H1 (cell line): ENCODE results near the gene CAMK2G. TPM values are rescaled to one million over a fixed set of nuclear protein-coding genes. Genes with fewer than 3 reads are reported as not detected.

Source experiments
- CTCF ChIA-PET: fragments of 300-600 bp; sonication (Branson Sonifier 250); formaldehyde crosslinking; loops from one replicate; lab custom pipeline; 2021; ENCODE audit not compliant: partially characterized antibody; lab: Charles Lee
- POLR2A ChIA-PET: fragments of 300-600 bp; sonication (Branson Sonifier 250); formaldehyde crosslinking; loops from one replicate; lab custom pipeline; 2021; ENCODE audit warnings: inconsistent platforms; ENCODE audit not compliant: partially characterized antibody; lab: Charles Lee
- DNase-seq, 2 experiments: peaks; one replicate each; pipeline versions ENCODE4 v3.0.0 to v3.0.0-alpha.2; 2010 to 2022; ENCODE audit warnings: low spot score in 2 of 2, low read depth in 1 of 2, mixed read lengths in 1 of 2
- FAIRE-seq: peaks from 2 replicates; lab custom pipeline; 2011; peaks lifted over from hg19 to GRCh38; lab: Jason Lieb, UNC
- H2AFZ ChIP-seq: 2 replicates; pipeline ENCODE4 v1.8.1; 2012; ENCODE audit warnings: low read length, inconsistent platforms
- H2AK5ac ChIP-seq: 2 replicates; pipeline ENCODE4 v1.6.1; 2013; ENCODE audit warnings: low read depth, low read length
- H2BK120ac ChIP-seq: replicated peaks from 2 replicates; pipeline ENCODE3; 2013; ENCODE audit warnings: low read depth, low read length, inconsistent platforms
- H2BK12ac ChIP-seq: 2 replicates; pipeline ENCODE4 v1.6.1; 2013; ENCODE audit warnings: low read depth, low read length
- H2BK15ac ChIP-seq: 2 replicates; pipeline ENCODE4 v1.6.1; 2013; ENCODE audit warnings: low read length
- H2BK20ac ChIP-seq: 2 replicates; pipeline ENCODE4 v1.6.1; 2013; ENCODE audit warnings: low read length
- H2BK5ac ChIP-seq: 2 replicates; pipeline ENCODE4 v1.6.1; 2013; ENCODE audit warnings: low read depth, low read length
- H3K14ac ChIP-seq: 2 replicates; pipeline ENCODE4 v1.6.1; 2013; ENCODE audit warnings: inconsistent platforms; ENCODE audit not compliant: insufficient read length
- H3K18ac ChIP-seq: 2 replicates; pipeline ENCODE4 v1.6.1; 2013; ENCODE audit warnings: low read length; ENCODE audit errors: extremely low read depth
- H3K23ac ChIP-seq: 2 replicates; pipeline ENCODE4 v1.6.1; 2013; ENCODE audit warnings: inconsistent platforms; ENCODE audit not compliant: insufficient read length
- H3K23me2 ChIP-seq: 2 replicates; pipeline ENCODE4 v1.6.1; 2013; ENCODE audit warnings: low read depth, low read length
- H3K27ac ChIP-seq: 2 replicates; pipeline ENCODE4 v1.6.1; 2011; ENCODE audit warnings: low read depth, low read length, inconsistent platforms
- H3K27me3 ChIP-seq, 4 experiments: replicated peaks in 1 of 4; 1 replicate in 1 of 4; 2 replicates in 3 of 4; pipeline versions ENCODE4 v1.6.1 to v1.8.1; 2011 to 2013; ENCODE audit warnings: low read length in 3 of 4, mild to moderate bottlenecking in 3 of 4, inconsistent platforms in 2 of 4, mixed read lengths in 2 of 4, moderate library complexity in 1 of 4; ENCODE audit not compliant: control insufficient read depth in 3 of 4, insufficient read depth in 3 of 4; ENCODE audit errors: extremely low read depth in 1 of 4
- H3K36me3 ChIP-seq, 4 experiments: 2 replicates each; pipeline versions ENCODE4 v1.6.1 to v1.8.1; 2011 to 2013; ENCODE audit warnings: mild to moderate bottlenecking in 4 of 4, low read length in 3 of 4, moderate library complexity in 2 of 4, control low read depth in 1 of 4, inconsistent platforms in 1 of 4; ENCODE audit not compliant: insufficient read depth in 4 of 4, control insufficient read depth in 2 of 4
- H3K4ac ChIP-seq: replicated peaks from 2 replicates; pipeline ENCODE3; 2013; ENCODE audit warnings: low read length, low read depth, mixed read lengths, inconsistent platforms; ENCODE audit not compliant: insufficient read length
- H3K4me1 ChIP-seq, 4 experiments: replicated peaks in 1 of 4; 1 replicate in 1 of 4; 2 replicates in 3 of 4; pipeline versions ENCODE4 v1.6.1 to v1.8.1; 2011 to 2013; ENCODE audit warnings: low read length in 3 of 4, inconsistent platforms in 2 of 4, mixed read lengths in 1 of 4; ENCODE audit not compliant: insufficient read depth in 4 of 4, control insufficient read depth in 3 of 4
- H3K4me2 ChIP-seq, 2 experiments: 2 replicates each; pipeline versions ENCODE4 v1.6.1 to v1.8.1; 2011 to 2013; ENCODE audit warnings: low read depth in 2 of 2, low read length in 2 of 2, control low read depth in 1 of 2, inconsistent platforms in 1 of 2, mild to moderate bottlenecking in 1 of 2; ENCODE audit not compliant: insufficient read depth in 1 of 2
- H3K4me3 ChIP-seq, 4 experiments: fragments of 200-600, 300-600 bp in 1 of 4; sonication (generic), shearing (Covaris generic), sonication (Bioruptor Twin) in 1 of 4; 2 replicates each; pipeline versions ENCODE4 v1.5.1 to v1.8.1; 2011 to 2016; ENCODE audit warnings: low read length in 4 of 4, low read depth in 3 of 4, control low read depth in 2 of 4, inconsistent platforms in 2 of 4, mild to moderate bottlenecking in 2 of 4, mixed read lengths in 1 of 4, moderate library complexity in 1 of 4; ENCODE audit not compliant: insufficient read depth in 2 of 4; ENCODE audit errors: extremely low read depth in 1 of 4
- H3K56ac ChIP-seq: replicated peaks from 2 replicates; pipeline ENCODE3; 2013; ENCODE audit warnings: low read depth, mild to moderate bottlenecking, mixed read lengths, low read length, inconsistent platforms; ENCODE audit not compliant: insufficient read length
- H3K79me1 ChIP-seq: 2 replicates; pipeline ENCODE4 v1.6.1; 2013; ENCODE audit warnings: low read depth, low read length, control low read depth
- H3K79me2 ChIP-seq, 2 experiments: 2 replicates each; pipeline versions ENCODE4 v1.6.1 to v1.8.1; 2012 to 2013; ENCODE audit warnings: low read length in 2 of 2, mild to moderate bottlenecking in 2 of 2, inconsistent platforms in 1 of 2; ENCODE audit not compliant: insufficient read depth in 2 of 2, control insufficient read depth in 1 of 2
- H3K9ac ChIP-seq, 4 experiments: replicated peaks in 1 of 4; 1 replicate in 1 of 4; 2 replicates in 3 of 4; pipeline versions ENCODE4 v1.6.1 to v1.8.1; 2011 to 2013; ENCODE audit warnings: low read depth in 3 of 4, low read length in 3 of 4, control low read depth in 2 of 4, mild to moderate bottlenecking in 2 of 4, moderate library complexity in 2 of 4, inconsistent platforms in 1 of 4; ENCODE audit errors: extremely low read depth in 1 of 4
- H3K9me3 ChIP-seq, 2 experiments: 2 replicates each; pipeline versions ENCODE4 v1.6.1 to v1.8.1; 2012 to 2013; ENCODE audit warnings: mild to moderate bottlenecking in 2 of 2, moderate library complexity in 2 of 2, control low read depth in 1 of 2, inconsistent platforms in 1 of 2, low read depth in 1 of 2, low read length in 1 of 2, mixed read lengths in 1 of 2; ENCODE audit not compliant: insufficient read depth in 2 of 2
- H4K20me1 ChIP-seq, 2 experiments: replicated peaks in 1 of 2; 2 replicates each; pipeline versions ENCODE3 to v1.8.1; 2011 to 2013; ENCODE audit warnings: inconsistent platforms in 2 of 2, low read length in 2 of 2, mild to moderate bottlenecking in 1 of 2; ENCODE audit not compliant: insufficient read depth in 2 of 2, control insufficient read depth in 1 of 2
- H4K5ac ChIP-seq: 2 replicates; pipeline ENCODE4 v1.6.1; 2013; ENCODE audit warnings: low read length, low read depth, mixed read lengths, inconsistent platforms; ENCODE audit not compliant: insufficient read length
- H4K8ac ChIP-seq: 2 replicates; pipeline ENCODE4 v1.8.0; 2013; ENCODE audit warnings: mild to moderate bottlenecking, moderate library complexity, low read length, inconsistent platforms; ENCODE audit not compliant: insufficient read depth; ENCODE audit errors: extremely low read depth
- H4K91ac ChIP-seq: replicated peaks from 2 replicates; pipeline ENCODE3; 2013; ENCODE audit warnings: low read length, mixed read lengths, inconsistent platforms; ENCODE audit not compliant: insufficient read length
- CHD1 ChIP-seq: IDR thresholded peaks from 2 replicates; pipeline ENCODE4 v1.6.1; 2012; ENCODE audit warnings: low read depth, low read length, improper control_type of control experiment
- CREB1 ChIP-seq: IDR thresholded peaks from 2 replicates; pipeline ENCODE4 v1.6.1; 2012; ENCODE audit warnings: inconsistent platforms
- HDAC2 ChIP-seq, 2 experiments: fragments of 300-600 bp in 1 of 2; sonication (generic) in 1 of 2; IDR thresholded peaks; 2 replicates each; pipeline ENCODE4 v1.6.1; 2011 to 2012; ENCODE audit warnings: low read depth in 2 of 2, low read length in 2 of 2, mild to moderate bottlenecking in 2 of 2, moderate library complexity in 2 of 2, borderline replicate concordance in 1 of 2, inconsistent platforms in 1 of 2
- KDM1A ChIP-seq: fragments of 200-600, 300-600 bp; sonication (generic); IDR thresholded peaks from 2 replicates; pipeline ENCODE4 v1.7.1; 2016; ENCODE audit warnings: mild to moderate bottlenecking, low read length, borderline replicate concordance
- SIN3A ChIP-seq, 2 experiments: IDR thresholded peaks in 1 of 2; conservative IDR thresholded peaks in 1 of 2; 2 replicates each; pipeline ENCODE4 v1.6.1; 2011 to 2012; ENCODE audit warnings: low read length in 2 of 2, improper control_type of control experiment in 1 of 2, low read depth in 1 of 2, mild to moderate bottlenecking in 1 of 2
- TAF7 ChIP-seq: optimal IDR thresholded peaks from 2 replicates; pipeline ENCODE3; 2011; ENCODE audit warnings: low read depth, mild to moderate bottlenecking, inconsistent platforms, low read length, moderate library complexity, borderline replicate concordance
- WGBS, 2 experiments: shearing (Covaris generic) in 1 of 2; methylation state at CpG; one replicate each; pipeline versions ENCODE4 v1.1.6 to v1.1.7; 2013 to 2015; ENCODE audit warnings: low lambda C conversion rate in 2 of 2, mixed read lengths in 2 of 2, inconsistent platforms in 1 of 2, low coverage in 1 of 2, missing lambda C conversion rate in 1 of 2; ENCODE audit not compliant: insufficient replicate concordance in 2 of 2, insufficient coverage in 1 of 2, insufficient read length in 1 of 2; ENCODE audit errors: extremely low coverage in 1 of 2, missing lambda C conversion rate in 1 of 2; 5-methylcytosine and 5-hydroxymethylcytosine counted together
- polyA plus RNA-seq, 7 experiments: library from polyadenylated mRNA; depleted of rRNA in 3 of 7; stranded (reverse) in 5 of 7; unstranded in 2 of 7; fragments of >200 nt in 5 of 7; fragments of 200-250 nt in 2 of 7; gene quantifications; 1 replicate in 5 of 7; 2 replicates in 1 of 7; 4 replicates in 1 of 7; pipeline versions ENCODE4 v1.2.1 to v1.2.3, GENCODE V29; 2011 to 2013; ENCODE audit warnings: missing spikeins in 2 of 7, mixed read lengths in 2 of 7
- total RNA-seq: library from RNA; stranded (reverse); fragmentation: NEBNext Ultra II Directional; extraction: Animal tissue kit (Norgen Biotek cat#: 25700); gene quantifications from 2 replicates; pipeline ENCODE4 v1.2.1, GENCODE V29; 2021
- TF ChIP-seq, protein P1 (sequence below), 3 experiments: IDR thresholded peaks; 1 replicate in 2 of 3; 2 replicates in 1 of 3; pipeline versions ENCODE4 v1.5.1 to v1.6.1; 2011; ENCODE audit warnings: low read length in 3 of 3, mild to moderate bottlenecking in 3 of 3, inconsistent platforms in 2 of 3, low read depth in 1 of 3, moderate library complexity in 1 of 3; ENCODE audit not compliant: insufficient read depth in 1 of 3; ENCODE audit errors: control extremely low read depth in 1 of 3
- TF ChIP-seq, protein P2 (sequence below): IDR thresholded peaks from 2 replicates; pipeline ENCODE4 v1.6.1; 2011; ENCODE audit warnings: low read length, improper control_type of control experiment

The CAMK2G gene
- total and polyA plus RNA-seq, 2 of the 8 experiments (the other 6 are each of a cell fraction or from before 2014, with no cell fraction given) = 28.9 to 31.7 TPM

DNA sequence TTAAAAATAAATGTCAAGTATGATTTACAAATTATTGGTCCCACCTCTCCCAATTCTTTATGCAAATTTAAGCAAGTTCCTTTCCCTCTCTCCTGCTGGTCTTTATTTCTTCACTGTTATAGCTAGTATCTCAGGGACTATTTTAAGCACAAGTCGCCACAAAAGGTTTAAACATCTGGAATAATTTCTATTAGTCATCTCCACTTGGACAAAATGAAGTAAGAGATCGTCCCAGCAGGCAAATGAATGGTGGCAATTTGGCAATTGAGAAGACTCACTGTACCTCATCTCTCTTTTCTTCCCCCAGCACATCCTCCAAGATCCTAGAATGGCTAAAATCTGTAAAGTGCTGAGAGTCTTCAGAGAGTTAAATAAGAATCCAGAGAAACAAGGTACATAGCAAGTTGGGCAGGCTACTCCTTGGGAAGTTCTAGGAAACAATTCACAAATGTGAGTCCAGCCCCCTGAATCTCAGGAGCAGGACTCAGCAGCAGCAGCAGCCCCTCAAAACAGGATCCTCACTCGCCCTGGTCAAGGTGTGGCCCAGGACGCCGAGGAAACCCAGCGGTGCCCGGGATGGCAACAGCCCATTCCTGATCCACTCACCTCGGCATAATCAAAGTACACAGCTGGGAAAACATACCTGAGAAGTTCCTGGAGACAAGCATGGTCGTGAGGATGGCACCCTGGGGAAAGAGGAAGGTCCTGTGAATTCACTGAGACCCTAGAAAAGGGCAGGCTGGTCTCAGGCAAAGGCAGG is 32.6 kb downstream of the CAMK2G start:
- no peak overlapping the region for H2BK20ac ChIP-seq
- POLR2A ChIA-PET = interaction anchor here (1.2 kb wide), 1 partner anchor 10 kb away, joined by 3 read pairs; no protein-coding TSS in a partner anchor
- H3K14ac ChIP-seq = no peak overlapping the region
- no peak overlapping the region for H3K23ac ChIP-seq
- H2AK5ac ChIP-seq = no peak overlapping the region
- H3K4me3 ChIP-seq = no peak overlapping the region
- H3K23me2 ChIP-seq = no peaks in the 10 kb centered on the region
- no peak overlapping the region for H4K5ac ChIP-seq
- no peaks in the 10 kb centered on the region for H3K4me1 ChIP-seq
- no peak overlapping the region for H2AFZ ChIP-seq
- H4K91ac ChIP-seq = no peak overlapping the region
- CTCF ChIA-PET = interaction anchor here (1.0 to 20.8 kb wide), 6 partner anchors 7 to 47 kb away, joined by 3 to 279 read pairs (median 74); partner anchors contain the start of gene CAMK2G
- no peak overlapping the region for H3K27ac ChIP-seq
- no peak overlapping the region for H3K56ac ChIP-seq
- H3K27me3 ChIP-seq = no peaks in the 10 kb centered on the region
- H4K20me1 ChIP-seq = peaks cover 0 to 11% of the 10 kb centered on the region in 2 experiments
- no peak overlapping the region for H2BK120ac ChIP-seq
- H3K4ac ChIP-seq = no peak overlapping the region
- no peak overlapping the region for H3K9ac ChIP-seq
- H3K4me2 ChIP-seq = no peak overlapping the region
- no peaks in the 10 kb centered on the region for H3K79me1 ChIP-seq
- H3K36me3 ChIP-seq = peaks cover 13 to 41% (median 24%) of the 10 kb centered on the region in 4 experiments
- no peak overlapping the region for H2BK5ac ChIP-seq
- no peak overlapping the region for H2BK15ac ChIP-seq
- WGBS, 2 experiments = 89% methylated on average over 9 of the region's 9 CpGs; no CpG with 5 or more reads in 1 of the 2 experiments
- no peak overlapping the region for H2BK12ac ChIP-seq
- FAIRE-seq (no peak), DNase-seq (no peak)
- H3K9me3 ChIP-seq = no peaks in the 10 kb centered on the region
- no peak overlapping the region for H3K18ac ChIP-seq
- no peak overlapping the region for H4K8ac ChIP-seq
- H3K79me2 ChIP-seq = no peaks in the 10 kb centered on the region
- no peak for TF ChIP-seq KDM1A
- TF ChIP-seq, protein P1, sequence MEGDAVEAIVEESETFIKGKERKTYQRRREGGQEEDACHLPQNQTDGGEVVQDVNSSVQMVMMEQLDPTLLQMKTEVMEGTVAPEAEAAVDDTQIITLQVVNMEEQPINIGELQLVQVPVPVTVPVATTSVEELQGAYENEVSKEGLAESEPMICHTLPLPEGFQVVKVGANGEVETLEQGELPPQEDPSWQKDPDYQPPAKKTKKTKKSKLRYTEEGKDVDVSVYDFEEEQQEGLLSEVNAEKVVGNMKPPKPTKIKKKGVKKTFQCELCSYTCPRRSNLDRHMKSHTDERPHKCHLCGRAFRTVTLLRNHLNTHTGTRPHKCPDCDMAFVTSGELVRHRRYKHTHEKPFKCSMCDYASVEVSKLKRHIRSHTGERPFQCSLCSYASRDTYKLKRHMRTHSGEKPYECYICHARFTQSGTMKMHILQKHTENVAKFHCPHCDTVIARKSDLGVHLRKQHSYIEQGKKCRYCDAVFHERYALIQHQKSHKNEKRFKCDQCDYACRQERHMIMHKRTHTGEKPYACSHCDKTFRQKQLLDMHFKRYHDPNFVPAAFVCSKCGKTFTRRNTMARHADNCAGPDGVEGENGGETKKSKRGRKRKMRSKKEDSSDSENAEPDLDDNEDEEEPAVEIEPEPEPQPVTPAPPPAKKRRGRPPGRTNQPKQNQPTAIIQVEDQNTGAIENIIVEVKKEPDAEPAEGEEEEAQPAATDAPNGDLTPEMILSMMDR (IDR thresholded peaks at IDR 0.05; ENCODE audit: control extremely low read depth in 1 of 3, insufficient read depth in 1 of 3, low read depth in 1 of 3, low read length in 3 of 3) = no peak
- TF ChIP-seq SIN3A (conservative IDR thresholded peaks at IDR 0.05 in 1 of 2, IDR thresholded peaks at IDR 0.05 in 1 of 2; ENCODE audit: low read depth in 1 of 2, low read length in 2 of 2) = no peak
- TF ChIP-seq CREB1 = no peak
- no peak for TF ChIP-seq TAF7
- TF ChIP-seq HDAC2 (IDR thresholded peaks at IDR 0.05; ENCODE audit: borderline replicate concordance in 1 of 2, low read depth in 2 of 2, low read length in 2 of 2) = no peak
- no peak for TF ChIP-seq CHD1
- TF ChIP-seq, protein P2, sequence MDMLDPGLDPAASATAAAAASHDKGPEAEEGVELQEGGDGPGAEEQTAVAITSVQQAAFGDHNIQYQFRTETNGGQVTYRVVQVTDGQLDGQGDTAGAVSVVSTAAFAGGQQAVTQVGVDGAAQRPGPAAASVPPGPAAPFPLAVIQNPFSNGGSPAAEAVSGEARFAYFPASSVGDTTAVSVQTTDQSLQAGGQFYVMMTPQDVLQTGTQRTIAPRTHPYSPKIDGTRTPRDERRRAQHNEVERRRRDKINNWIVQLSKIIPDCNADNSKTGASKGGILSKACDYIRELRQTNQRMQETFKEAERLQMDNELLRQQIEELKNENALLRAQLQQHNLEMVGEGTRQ = no peak
